ENCODE results near the gene SLC16A13. TPM values are rescaled to one million over a fixed set of nuclear protein-coding genes. Genes with fewer than 3 reads are reported as not detected.

SLC16A13 gene
- total and polyA plus RNA-seq, 10 of the 15 experiments (the other 5 are each of a cell fraction or from before 2014, with no cell fraction given): 0.34 to 12.1 (median 3.3) TPM

- intact Hi-C loops (cut with micrococcal nuclease; ENCODE audit: unreplicated experiment) (no loop called here), in situ Hi-C loops (cut with MboI) (no loop called here)
- no peak for TF ChIP-seq MXI1 (IDR thresholded peaks at IDR 0.05; ENCODE audit: low read depth, low read length)
- Histone ChIP-seq H3K9me3 (replicated peaks; ENCODE audit: control insufficient read depth, insufficient read depth, low read length) (no peaks in the 10 kb centered on the region), H2AFZ (ENCODE audit: control insufficient read depth, low read depth, low read length) (no peak overlapping the region), H3K27ac (ENCODE audit: control insufficient read depth, insufficient read depth) (no peak overlapping the region), H3K79me2 (ENCODE audit: control insufficient read depth, insufficient read depth, low read length) (no peaks in the 10 kb centered on the region), H3K4me3 (no peak overlapping the region), H3K4me2 (ENCODE audit: control insufficient read depth, insufficient read depth) (no peak overlapping the region), H3K9ac (ENCODE audit: control insufficient read depth, insufficient read depth, low read length) (no peak overlapping the region), H4K20me1 (ENCODE audit: control insufficient read depth, insufficient read depth) (no peaks in the 10 kb centered on the region), H3K36me3 (ENCODE audit: control insufficient read depth in 2 of 2, insufficient read depth in 2 of 2, low read length in 1 of 2) (no peaks in the 10 kb centered on the region), H3K4me1 (ENCODE audit: control insufficient read depth, insufficient read depth, low read length) (no peaks in the 10 kb centered on the region), H3K27me3 (replicated peaks in 1 of 2; ENCODE audit: control insufficient read depth in 2 of 2, insufficient read depth in 2 of 2, low read length in 1 of 2) (no peaks in the 10 kb centered on the region)
- no TSS peak for BruUV-seq (replicated peaks)
- RAD21 ChIA-PET (ENCODE audit: unreplicated experiment): no interaction called here
- 17% methylated on average over 5 of the region's 7 CpGs for WGBS (ENCODE audit: insufficient coverage, insufficient replicate concordance, low lambda C conversion rate, missing lambda C conversion rate)
- CTCF ChIA-PET: interaction anchor here (1.7 kb wide), 1 partner anchor 25 kb away, joined by 5 read pairs; no protein-coding TSS in a partner anchor
- FAIRE-seq: no peak
- POLR2A ChIA-PET: interaction anchor here (0.5 to 0.7 kb wide), 2 partner anchors 10 to 46 kb away, joined by 3 to 4 read pairs; no protein-coding TSS in a partner anchor
- SMC1A ChIA-PET (ENCODE audit: uncharacterized antibody, unreplicated experiment): no interaction called here
- DNase-seq (ENCODE audit: low read depth, low spot score): no peak
- no peak for ATAC-seq
Observed at GRCh38 chr17:7077911-7078546, 42.2 kb downstream of the SLC16A13 start.

GRCh38 chr17:7078711-7079110, 42.9 kb downstream of the SLC16A13 start:
- no peak overlapping the region for H3K9ac ChIP-seq (ENCODE audit: control insufficient read depth, insufficient read depth, low read length)
- no TSS peak for BruUV-seq (replicated peaks)
- intact Hi-C loops (cut with micrococcal nuclease; ENCODE audit: unreplicated experiment): no loop called here
- H2AFZ ChIP-seq (ENCODE audit: control insufficient read depth, low read depth, low read length): no peak overlapping the region
- WGBS (ENCODE audit: insufficient coverage, insufficient replicate concordance, low lambda C conversion rate, missing lambda C conversion rate): 32% methylated on average over 10 of the region's 10 CpGs
- H3K27me3 ChIP-seq (replicated peaks in 1 of 2; ENCODE audit: control insufficient read depth in 2 of 2, insufficient read depth in 2 of 2, low read length in 1 of 2): no peaks in the 10 kb centered on the region
- ChIA-PET CTCF (interaction anchor here (0.7 to 1.7 kb wide), 2 partner anchors 16 to 26 kb away, joined by 3 to 5 read pairs; no protein-coding TSS in a partner anchor), RAD21 (ENCODE audit: unreplicated experiment) (no interaction called here), SMC1A (ENCODE audit: uncharacterized antibody, unreplicated experiment) (no interaction called here), POLR2A (interaction anchor here (0.5 to 0.7 kb wide), 2 partner anchors 9 to 46 kb away, joined by 3 to 4 read pairs; no protein-coding TSS in a partner anchor)
- H3K4me2 ChIP-seq (ENCODE audit: control insufficient read depth, insufficient read depth): no peak overlapping the region
- no peak for FAIRE-seq
- no peaks in the 10 kb centered on the region for H3K79me2 ChIP-seq (ENCODE audit: control insufficient read depth, insufficient read depth, low read length)
- in situ Hi-C loops (cut with MboI): no loop called here
- no peak for ATAC-seq
- H3K9me3 ChIP-seq (replicated peaks; ENCODE audit: control insufficient read depth, insufficient read depth, low read length): no peaks in the 10 kb centered on the region
- no peaks in the 10 kb centered on the region for H3K36me3 ChIP-seq (ENCODE audit: control insufficient read depth in 2 of 2, insufficient read depth in 2 of 2, low read length in 1 of 2)
- DNase-seq (ENCODE audit: low read depth, low spot score): no peak
- no peaks in the 10 kb centered on the region for H3K4me1 ChIP-seq (ENCODE audit: control insufficient read depth, insufficient read depth, low read length)
- H4K20me1 ChIP-seq (ENCODE audit: control insufficient read depth, insufficient read depth): no peaks in the 10 kb centered on the region
- no peak overlapping the region for H3K4me3 ChIP-seq
- no peak overlapping the region for H3K27ac ChIP-seq (ENCODE audit: control insufficient read depth, insufficient read depth)
- TF ChIP-seq TARDBP (IDR thresholded peaks at IDR 0.05; ENCODE audit: borderline replicate concordance): no peak
- TF ChIP-seq USF1 (IDR thresholded peaks at IDR 0.05; ENCODE audit: borderline replicate concordance, extremely low read length, insufficient read depth, low read depth, low read length): no peak
- TF ChIP-seq WRNIP1 (IDR thresholded peaks at IDR 0.05; ENCODE audit: borderline replicate concordance, low read depth, low read length): no peak
- no peak for TF ChIP-seq RAD21 (IDR thresholded peaks at IDR 0.05; ENCODE audit: insufficient read depth, low read depth, low read length)
- TF ChIP-seq ZNF592 (IDR thresholded peaks at IDR 0.05): no peak
- no peak for TF ChIP-seq E2F4 (IDR thresholded peaks at IDR 0.05; ENCODE audit: low read depth, low read length)
- no peak for TF ChIP-seq MEF2B (IDR thresholded peaks at IDR 0.05; ENCODE audit: partially characterized antibody, poor library complexity, severe bottlenecking)

Data from GM12878 (cell line).